Ishikawa (cell line): ENCODE measurements around the gene TMBIM1.

Experiments
- CEBPB ChIP-seq: IDR thresholded peaks from 2 replicates; pipeline ENCODE4 v1.6.1; 2012
- CREB1 ChIP-seq: IDR thresholded peaks from 2 replicates; pipeline ENCODE4 v1.6.1; 2012; ENCODE audit warnings: low read depth
- EGR1 ChIP-seq: IDR thresholded peaks from 2 replicates; pipeline ENCODE4 v1.6.1; 2012
- EP300 ChIP-seq: IDR thresholded peaks from 2 replicates; pipeline ENCODE4 v1.6.1; 2012; ENCODE audit warnings: borderline replicate concordance
- FOXM1 ChIP-seq: IDR thresholded peaks from 2 replicates; pipeline ENCODE4 v1.6.1; 2012; ENCODE audit warnings: low read depth, borderline replicate concordance
- RAD21 ChIP-seq: IDR thresholded peaks from 2 replicates; pipeline ENCODE4 v1.6.1; 2012; ENCODE audit warnings: low read depth
- TAF1 ChIP-seq: IDR thresholded peaks from 2 replicates; pipeline ENCODE4 v1.6.1; 2012; ENCODE audit warnings: low read depth, mild to moderate bottlenecking
- TEAD4 ChIP-seq: IDR thresholded peaks from 2 replicates; pipeline ENCODE4 v1.6.1; 2012
- YY1 ChIP-seq: IDR thresholded peaks from 2 replicates; pipeline ENCODE4 v1.6.1; 2012; ENCODE audit warnings: low read depth
- ZBTB7A ChIP-seq: IDR thresholded peaks from 2 replicates; pipeline ENCODE4 v1.6.1; 2012; ENCODE audit warnings: low read depth
- TF ChIP-seq, protein P1 (sequence below): IDR thresholded peaks from 2 replicates; pipeline ENCODE4 v1.6.1; 2012; ENCODE audit warnings: low read depth, mild to moderate bottlenecking
- TF ChIP-seq, protein P2 (sequence below): IDR thresholded peaks from 2 replicates; pipeline ENCODE4 v1.6.1; 2012
- TF ChIP-seq, protein P3 (sequence below): IDR thresholded peaks from 2 replicates; pipeline ENCODE4 v1.6.1; 2012

DNA sequence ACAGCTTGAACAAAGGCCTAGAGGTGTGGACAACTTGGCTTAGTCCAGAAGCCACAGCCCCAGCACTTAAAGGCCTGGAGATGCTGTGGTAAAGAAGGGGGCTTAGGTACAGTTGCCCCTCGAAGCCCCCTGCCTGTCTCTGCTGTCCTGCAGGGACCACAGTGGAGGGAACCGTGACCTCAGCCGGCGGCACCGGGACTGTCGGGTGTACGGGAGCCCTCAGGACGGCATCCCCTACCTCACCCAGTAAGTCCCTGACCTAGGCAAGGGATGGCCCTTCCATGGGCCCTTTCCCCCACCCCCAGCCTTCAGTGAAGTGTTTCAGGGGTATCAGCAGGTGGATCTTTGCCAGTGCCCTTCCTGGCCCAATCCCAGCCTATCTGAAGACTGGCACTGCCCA, 49.1 kb upstream of the TMBIM1 start:
- TF ChIP-seq CEBPB (no peak), EGR1 (no peak), EP300 (no peak), TAF1 (no peak), YY1 (no peak), ZBTB7A (no peak), RAD21 (no peak), FOXM1 (no peak), TEAD4 (no peak), CREB1 (no peak)
- TF ChIP-seq, protein P1, sequence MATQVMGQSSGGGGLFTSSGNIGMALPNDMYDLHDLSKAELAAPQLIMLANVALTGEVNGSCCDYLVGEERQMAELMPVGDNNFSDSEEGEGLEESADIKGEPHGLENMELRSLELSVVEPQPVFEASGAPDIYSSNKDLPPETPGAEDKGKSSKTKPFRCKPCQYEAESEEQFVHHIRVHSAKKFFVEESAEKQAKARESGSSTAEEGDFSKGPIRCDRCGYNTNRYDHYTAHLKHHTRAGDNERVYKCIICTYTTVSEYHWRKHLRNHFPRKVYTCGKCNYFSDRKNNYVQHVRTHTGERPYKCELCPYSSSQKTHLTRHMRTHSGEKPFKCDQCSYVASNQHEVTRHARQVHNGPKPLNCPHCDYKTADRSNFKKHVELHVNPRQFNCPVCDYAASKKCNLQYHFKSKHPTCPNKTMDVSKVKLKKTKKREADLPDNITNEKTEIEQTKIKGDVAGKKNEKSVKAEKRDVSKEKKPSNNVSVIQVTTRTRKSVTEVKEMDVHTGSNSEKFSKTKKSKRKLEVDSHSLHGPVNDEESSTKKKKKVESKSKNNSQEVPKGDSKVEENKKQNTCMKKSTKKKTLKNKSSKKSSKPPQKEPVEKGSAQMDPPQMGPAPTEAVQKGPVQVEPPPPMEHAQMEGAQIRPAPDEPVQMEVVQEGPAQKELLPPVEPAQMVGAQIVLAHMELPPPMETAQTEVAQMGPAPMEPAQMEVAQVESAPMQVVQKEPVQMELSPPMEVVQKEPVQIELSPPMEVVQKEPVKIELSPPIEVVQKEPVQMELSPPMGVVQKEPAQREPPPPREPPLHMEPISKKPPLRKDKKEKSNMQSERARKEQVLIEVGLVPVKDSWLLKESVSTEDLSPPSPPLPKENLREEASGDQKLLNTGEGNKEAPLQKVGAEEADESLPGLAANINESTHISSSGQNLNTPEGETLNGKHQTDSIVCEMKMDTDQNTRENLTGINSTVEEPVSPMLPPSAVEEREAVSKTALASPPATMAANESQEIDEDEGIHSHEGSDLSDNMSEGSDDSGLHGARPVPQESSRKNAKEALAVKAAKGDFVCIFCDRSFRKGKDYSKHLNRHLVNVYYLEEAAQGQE = no peak
- TF ChIP-seq, protein P2, sequence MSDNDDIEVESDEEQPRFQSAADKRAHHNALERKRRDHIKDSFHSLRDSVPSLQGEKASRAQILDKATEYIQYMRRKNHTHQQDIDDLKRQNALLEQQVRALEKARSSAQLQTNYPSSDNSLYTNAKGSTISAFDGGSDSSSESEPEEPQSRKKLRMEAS = no peak
- TF ChIP-seq, protein P3, sequence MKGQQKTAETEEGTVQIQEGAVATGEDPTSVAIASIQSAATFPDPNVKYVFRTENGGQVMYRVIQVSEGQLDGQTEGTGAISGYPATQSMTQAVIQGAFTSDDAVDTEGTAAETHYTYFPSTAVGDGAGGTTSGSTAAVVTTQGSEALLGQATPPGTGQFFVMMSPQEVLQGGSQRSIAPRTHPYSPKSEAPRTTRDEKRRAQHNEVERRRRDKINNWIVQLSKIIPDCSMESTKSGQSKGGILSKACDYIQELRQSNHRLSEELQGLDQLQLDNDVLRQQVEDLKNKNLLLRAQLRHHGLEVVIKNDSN = no peak
